CD4-positive, alpha-beta T cell treated with Interleukin-10 for 1 hour (primary cell): ENCODE results near the gene KLHL14.

Experiments used
- DNase-seq: peaks from one replicate; pipeline ENCODE4 v3.0.0-alpha.2; 2020

The KLHL14 gene

DNA sequence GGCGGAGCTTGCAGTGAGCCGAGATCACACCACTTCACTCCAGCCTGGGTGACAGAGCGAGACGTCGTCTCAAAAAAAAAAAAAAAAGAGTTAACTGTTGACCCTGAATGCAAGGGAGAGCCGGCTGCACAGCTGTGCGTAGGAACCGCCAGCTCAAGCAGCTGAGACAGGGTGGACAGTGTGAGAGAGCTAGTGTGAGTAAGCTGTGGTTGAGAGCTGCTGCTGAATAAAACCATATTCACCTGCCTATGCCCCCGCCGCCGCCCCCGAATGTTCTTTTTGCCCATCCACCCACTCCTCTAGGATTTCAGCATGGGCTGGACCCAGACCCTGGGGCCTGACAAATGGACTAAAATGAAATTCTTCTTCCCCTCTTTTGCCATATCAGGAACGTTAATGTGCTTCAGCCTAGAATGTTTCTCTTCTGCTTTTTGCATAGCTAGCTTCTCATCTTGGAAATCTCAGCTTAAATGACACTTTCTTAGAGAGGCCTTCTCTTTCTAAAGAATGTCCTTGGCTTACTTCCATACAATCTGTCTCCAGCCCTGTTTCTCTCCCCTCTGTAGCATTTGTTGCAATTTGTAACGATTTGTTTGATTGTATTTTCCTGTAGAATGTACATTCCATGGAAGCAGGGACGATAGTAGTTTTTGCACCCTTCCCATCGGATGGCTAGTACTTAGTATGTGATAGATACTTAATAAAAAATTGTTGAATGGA lies 142.7 kb downstream of the KLHL14 start:
- DNase-seq = no peak

DNA sequence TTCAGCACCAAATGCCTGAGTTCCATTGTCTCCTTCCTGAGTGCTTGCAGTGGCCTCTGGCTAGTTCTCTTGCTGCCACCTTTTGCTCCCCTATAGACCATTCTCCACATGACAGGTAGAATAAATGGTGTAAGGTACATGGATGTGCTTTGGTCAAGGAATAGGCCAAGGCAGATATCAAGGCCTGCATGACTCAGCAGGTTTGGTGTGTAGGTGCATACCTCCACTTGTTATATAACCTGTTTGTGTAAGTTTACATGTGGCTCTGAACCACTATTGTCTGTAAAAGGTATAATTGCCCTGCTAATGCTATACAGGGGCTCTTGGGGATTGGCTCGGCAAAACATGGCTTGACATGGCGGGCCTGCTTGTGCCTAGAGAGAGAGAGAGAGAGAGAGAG lies 143.5 kb downstream of the KLHL14 start:
- no peak for DNase-seq

DNA sequence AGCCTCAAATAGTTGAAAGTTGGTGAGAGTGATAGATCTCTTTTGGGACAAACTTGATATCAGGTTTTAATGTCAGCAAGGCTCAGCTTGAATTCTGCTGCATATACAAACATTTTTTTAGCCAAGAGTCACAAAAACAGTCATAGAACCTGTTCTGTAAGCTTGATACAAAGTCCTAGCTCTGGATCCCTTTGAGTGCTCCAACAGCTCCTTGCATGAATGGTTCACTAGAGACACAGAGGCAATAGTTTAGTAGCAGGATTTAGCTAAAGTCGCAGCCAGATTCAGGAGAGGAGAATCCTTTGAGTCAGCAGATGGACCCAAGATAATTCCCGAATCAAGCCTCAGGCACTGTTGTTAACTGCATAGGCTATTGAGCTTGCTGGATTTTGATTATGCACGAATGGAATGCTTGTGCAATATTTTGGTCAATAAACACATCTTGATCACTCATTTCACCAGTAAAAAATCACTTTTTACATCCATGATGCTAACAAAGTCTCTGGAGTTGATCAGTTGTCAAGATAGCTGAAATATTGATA lies 148.6 kb downstream of the KLHL14 start:
- DNase-seq = no peak

DNA sequence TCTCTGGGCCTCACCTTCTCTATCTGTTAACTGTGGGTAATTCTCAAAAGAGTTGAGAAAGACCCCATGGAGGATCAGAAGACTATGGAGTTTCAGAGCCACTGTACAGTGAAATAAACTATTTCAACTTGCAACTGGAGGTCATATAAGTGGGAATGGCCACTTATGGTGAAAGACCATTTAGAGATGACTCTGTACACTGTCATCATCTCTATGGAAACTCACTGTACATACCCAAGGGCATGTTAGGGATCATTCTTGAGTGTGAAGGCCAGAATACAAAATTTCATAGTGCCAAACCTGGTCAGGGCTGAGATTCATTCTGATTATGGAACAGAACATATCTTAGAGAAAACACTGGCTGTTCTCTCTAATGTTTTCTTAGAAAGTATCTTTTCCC lies 149.3 kb downstream of the KLHL14 start:
- no peak for DNase-seq
